ENCODE measurements around the gene TLCD1.
A peak's percentile ranks its signal among the peaks of the same experiment; 100 is the strongest.
"Not testable (repeated sequence)": the region's sequence is repeated elsewhere in the genome, so short reads cannot be mapped to it uniquely, and the experiment has no call there.

Gene TLCD1

DNA sequence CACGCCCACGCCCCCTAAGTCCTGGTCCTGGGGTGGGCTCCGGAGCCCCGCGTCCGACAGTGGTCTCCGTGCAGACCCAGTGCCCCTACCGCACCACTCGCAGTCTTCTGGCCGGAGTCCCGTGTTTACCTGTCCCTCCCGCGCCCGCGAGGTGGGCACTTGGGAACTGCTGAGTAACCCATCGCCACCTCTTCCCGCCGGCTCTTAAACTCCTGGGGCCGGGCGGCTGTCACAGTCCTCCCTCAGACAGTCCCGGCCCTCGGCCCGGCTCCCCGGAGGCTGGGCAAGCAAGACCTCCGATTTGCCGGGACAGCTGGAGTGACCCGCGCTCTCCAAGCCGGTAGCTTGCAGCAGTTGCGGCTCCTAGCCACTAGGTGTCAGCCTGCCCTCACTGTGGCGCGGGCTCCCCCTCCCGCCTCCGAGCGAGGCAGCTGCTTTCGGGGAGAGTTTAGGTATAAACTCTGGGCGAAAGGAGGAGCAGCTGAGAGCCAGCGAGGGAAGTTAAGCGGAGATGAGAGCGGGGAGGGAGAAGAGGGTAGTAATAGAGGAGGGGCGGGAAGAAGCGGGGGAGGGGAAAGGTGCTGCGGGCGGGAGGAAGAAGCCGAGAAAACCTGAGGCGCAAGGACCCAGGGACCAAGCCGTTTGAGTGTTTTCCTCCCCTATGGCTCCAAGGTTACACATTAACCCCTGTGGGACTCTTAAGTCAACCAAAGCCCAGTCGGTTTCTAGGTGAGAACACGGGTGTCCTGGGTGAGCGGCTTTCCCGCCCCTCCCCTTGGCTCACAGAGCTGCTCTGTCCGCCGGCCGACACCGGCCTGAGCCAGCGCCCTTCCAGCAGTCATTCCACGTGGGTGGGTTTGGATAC, 826 bp upstream of the TLCD1 start:
- peak; percentile 88 for DNase-seq

DNA sequence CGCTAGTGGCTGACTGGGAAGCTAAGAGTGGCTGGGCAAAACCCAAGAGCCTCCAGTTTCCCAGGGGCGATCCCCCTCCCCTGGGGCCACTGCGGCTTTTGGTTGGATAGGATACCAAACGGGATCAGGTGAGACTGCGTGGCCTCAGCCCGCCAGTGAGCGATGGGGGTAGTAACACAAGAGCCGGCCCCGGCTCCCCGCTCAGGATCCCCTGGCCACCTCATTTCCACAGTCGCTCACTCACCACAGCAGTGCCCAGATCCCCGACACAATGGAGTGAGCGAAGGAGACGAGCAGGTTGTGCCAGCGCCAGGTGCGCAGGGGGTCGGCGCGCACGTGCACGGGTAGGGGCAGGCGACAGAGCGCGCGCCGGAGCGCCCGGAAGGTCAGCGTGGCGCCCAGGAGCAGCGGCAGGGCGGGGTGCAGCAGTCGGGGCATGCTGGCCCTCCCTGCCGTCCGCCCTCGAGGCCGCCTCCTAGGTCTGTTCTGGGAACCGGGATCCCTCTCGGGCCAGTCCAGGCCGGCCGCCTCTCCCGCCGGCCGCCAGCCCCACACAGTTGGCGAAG, 290 bp downstream of the TLCD1 start:
- DNase-seq: no peak

GRCh38 chr17:28725166-28725659, 820 bp downstream of the TLCD1 start:
- no peak for DNase-seq

- DNase-seq: no peak
Observed at GRCh38 chr17:28724500-28725165, 1.4 kb downstream of the TLCD1 start.

DNA sequence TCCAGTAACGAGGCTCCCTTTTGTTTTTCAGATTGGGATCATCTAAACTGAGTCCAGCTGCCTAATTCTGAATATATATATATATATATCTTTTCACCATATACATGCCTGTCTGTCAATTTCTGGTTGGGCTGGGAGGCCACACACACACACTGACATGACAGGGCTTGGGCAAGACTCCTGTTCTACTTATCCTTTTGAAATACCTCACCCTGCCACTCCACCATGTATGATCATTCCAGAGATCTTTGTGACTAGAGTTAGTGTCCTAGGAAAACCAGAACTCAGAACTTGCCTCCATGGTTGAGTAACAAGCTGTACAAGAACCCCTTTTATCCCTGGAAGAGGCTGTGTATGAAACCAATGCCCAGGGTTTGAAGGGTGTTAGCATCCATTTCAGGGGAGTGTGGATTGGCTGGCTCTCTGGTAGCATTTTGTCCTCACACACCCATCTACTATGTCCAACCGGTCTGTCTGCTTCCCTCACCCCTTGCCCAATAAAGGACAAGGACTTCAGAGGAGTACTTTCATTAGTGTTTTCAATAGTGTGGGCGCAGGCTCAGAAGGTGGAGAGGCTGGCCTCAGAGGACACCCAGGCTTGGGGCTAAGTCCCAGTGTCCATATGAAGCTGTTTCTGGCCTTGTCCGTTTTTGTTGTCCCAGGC, 2.1 kb downstream of the TLCD1 start:
- not testable (repeated sequence) for DNase-seq

GRCh38 chr17:28723159-28723835, 2.7 kb downstream of the TLCD1 start:
- no peak for DNase-seq

DNA sequence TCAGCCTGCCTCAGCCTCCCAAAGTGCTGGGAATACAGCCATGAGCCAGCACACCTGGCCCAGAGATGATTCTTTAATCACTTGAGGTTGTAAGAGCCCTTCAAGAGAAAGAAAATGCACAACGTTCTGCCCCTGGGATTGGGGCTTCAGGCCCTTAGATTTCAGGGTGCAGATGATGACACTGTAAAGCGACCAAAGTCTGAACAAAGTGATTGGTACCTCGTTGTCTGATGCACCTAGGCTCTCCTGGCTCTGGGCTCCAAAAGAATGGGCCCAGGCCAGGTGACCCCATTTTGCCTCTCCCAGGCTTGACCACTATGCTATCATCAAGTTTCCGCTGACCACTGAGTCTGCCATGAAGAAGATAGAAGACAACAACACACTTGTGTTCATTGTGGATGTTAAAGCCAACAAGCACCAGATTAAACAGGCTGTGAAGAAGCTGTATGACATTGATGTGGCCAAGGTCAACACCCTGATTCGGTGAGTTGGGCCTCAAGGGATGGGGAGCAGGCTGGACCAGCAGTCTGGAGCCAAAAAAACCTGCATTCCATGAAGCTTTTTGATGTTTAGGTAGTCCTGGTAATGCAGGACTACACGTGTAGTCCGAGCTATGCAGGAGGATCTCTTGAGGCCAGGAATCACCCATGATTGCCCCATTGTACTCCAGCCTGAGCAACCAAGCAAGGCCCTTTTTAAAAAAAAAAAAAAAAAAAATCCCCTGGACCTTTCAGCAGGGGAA, 3.4 kb downstream of the TLCD1 start:
- DNase-seq: no peak

DNA sequence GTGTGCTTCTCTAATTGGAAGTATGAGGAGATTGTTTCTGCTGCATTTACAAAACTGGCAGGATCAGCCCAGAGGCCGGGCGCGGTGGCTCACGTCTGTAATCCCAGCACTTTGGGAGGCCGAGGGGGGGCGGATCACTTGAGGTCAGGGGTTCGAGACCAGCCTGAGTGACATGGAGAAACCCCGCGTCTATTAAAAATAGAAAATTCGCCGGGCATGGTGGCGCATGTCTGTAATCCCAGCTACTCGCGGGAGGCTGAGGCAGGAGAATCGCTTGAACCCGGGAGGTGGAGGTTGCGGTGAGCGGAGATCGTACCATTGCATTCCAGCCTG, 5.1 kb downstream of the TLCD1 start:
- not testable (repeated sequence) for DNase-seq

DNA sequence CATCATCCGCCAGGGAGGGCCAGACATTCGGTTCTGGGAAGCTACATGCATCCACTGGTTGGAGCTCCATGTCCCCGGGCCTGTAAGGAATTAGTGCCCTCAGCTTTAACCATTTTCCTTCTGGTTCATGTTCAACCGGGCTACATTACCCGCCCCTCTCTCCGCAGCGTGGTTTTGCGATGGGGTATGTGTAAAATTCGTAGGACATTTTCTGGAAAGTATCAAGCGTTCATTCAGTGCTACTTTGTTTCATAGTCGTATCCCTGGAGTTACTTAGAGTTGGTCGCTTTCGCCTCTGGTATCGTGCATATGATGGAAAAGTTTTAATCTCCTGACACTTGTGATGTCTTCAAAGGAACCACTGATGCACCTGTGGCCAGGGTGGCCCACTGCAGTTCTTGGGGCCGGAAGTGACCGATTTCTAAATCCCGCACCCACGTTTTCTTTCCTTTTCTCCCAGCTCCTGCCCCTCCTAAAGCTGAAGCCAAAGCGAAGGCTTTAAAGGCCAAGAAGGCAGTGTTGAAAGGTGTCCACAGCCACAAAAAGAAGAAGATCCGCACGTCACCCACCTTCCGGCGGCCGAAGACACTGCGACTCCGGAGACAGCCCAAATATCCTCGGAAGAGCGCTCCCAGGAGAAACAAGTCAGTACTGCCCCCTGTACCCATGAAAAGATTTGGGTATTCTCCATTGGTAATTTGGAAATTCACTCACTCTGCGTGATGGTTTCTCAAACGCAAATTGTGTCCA, 5.6 kb downstream of the TLCD1 start:
- no peak for DNase-seq

DNA sequence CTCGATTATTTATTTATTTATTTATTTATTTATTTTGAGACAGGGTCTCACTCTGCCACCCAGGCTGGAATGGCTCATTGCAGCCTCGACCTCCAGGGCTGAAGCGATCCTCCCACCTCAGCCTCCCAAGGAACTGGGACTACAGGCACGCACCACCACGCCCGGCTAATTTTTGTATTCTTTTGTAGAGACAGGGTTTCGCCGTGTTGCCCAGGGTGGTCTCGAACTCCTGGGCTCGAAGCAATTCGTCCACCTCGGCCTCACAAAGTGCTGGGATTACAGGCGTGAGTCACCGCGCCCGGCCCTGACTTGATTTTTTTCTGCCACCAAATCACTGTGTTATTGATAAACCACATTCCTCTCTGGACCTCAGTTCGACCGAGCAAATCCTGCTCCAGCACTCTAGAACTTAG, 7.0 kb downstream of the TLCD1 start:
- no peak for DNase-seq

GRCh38 chr17:28718333-28719020, 7.6 kb downstream of the TLCD1 start:
- DNase-seq: no peak

DNA sequence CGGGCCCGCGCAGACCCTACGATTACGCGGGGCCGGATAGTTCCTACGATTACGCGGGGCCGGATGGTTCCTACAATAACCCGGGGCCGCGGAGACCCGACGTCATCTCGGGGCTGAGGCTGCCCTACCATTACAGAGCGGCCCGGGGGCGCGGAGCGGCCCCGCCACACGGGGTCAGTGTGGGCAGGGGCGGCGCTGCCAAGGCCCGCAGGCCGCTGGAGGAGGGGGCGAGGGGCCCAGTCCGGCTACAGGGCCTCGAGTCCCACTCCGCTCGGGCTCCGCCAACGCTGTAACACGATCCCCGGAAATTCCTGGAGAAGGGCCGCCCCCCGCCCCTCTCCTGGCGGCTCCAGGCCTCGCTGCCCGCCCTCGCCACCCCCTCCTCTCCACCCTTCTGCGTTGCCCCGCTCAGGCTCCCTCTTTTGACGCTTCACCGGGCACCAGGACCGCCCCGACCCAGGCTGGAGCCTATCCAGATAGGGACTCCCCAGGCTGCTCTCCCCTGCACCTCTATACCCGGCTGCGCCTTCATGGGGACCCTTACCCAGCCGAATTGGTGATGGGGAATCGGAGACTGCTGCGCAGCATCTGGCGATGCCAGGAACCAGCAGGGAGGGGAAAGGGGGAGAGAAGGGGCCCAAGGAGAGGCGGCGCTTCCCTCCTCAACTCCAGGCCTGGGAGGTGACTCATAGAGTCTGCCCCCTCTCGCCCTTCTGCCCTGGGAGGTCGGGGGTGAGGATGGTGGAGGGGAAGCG, 8.3 kb downstream of the TLCD1 start, which contains the start of gene RAB34:
Gene RAB34 (minus strand): TSS at position 291 of the 755 bp plus-strand sequence. CDS start 602 bp downstream, outside the sequence.
- DNase-seq: no peak

DNA sequence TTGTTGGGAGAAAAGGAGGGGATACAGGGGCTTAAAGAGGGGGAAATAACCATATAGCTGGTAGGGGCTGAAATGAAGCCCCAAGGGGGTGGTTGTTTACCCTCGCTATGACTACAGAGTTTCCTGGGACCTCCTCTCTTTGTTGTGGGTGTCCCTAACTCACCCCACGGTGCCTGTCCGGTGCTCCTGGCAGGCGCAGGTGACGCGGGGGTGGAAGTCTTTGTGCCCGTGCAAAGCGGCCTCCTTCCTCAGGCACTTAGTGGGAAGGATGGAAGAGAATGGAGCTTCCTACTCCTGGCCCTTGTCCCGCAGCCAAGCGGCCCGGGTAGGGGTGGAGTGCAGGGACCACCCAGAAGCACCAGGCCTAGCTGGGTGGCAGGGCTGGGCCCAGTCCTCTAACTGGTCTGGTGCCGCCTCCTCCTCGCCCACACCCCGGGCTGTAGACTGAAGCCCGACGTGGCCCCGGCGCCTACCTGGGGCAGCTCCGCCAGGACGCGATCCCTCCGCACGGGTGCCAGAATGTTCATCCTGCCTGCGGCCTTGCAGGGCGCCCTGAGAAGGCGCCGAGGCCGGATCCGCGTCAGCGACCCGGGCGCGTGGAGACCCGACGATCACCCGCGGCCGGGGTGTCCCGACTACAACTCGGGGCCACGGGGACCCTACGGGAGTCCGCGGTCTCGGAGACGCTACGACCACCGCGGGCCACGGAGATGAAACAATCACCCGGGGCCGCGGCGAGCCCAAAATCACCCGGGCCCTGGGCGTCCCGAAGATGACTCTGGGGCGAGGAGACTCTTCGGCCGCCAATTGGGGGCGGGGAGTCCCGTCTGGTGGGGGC, 9.1 kb downstream of the TLCD1 start:
- no peak for DNase-seq

DNA sequence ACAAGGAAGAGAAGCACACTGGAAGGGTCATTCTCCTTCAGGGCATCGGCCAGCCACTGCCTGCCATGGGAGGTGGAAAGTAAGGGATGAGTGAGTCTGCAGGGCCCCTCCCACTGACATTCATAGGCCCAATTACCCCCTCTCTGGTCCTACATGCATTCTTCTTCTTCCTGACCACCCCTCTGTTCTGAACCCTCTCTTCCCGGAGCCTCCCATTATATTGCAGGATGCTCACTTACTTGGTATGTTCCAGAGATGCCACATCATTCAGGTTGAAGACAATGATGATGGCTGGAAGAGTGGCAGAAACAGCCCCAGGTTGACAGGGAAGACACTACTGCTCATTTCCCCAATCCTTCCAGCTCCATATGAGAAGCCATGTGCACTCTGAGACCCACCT, 10.8 kb downstream of the TLCD1 start:
- no peak for DNase-seq

DNA sequence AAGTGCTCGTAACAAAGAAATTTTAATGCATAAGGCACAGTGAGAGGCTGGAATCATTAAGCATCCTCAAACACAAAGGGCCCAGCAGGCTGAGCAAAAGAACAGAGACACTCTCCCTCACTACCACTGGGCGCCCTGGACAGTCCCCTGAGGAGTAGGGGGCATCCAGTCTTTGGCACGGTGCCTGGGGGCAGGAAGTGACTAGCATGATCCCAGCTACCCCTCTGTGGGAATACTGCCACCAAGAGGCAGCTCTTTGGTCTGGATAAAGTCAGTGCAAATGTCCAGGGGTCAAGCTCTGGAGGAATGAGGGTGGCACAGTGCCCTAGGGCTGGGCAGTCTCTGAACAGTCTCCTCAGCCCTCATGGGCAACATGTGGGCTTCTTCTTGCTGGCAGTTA, 11.8 kb downstream of the TLCD1 start:
- no peak for DNase-seq

DNA sequence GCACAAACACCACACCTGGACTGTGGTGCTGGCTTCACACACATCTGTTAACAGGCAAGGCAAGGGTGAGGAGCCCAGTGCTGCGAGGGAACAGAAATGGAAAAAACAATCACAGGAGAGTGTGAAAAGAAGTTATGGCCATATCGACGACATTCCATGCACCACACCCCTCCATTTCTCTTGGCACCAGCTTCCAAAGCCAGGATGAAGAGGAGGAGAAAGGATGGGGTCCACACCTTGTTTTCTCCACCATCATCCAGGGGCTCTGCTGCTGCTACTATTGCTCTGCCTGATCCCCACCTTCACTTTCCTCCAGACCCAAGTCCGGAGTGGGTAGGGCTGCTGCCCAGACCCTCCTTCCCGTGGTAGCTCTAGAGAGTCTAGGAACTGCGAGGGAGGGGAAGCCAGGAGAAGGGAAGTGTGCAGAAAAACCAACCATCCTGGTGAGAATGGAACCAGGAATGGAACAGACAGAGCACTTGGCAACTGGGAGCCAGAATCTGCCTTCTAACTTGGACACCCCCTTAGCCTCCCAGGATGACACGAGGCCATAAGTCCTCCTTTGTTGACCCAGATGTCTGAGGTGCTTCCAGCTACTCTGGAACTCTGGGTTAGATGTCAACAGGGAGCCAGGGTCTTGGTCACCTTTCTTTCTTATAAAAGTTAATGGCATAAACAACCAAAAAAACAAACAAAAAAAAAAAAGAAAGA, 13.2 kb downstream of the TLCD1 start:
- no peak for DNase-seq

DNA sequence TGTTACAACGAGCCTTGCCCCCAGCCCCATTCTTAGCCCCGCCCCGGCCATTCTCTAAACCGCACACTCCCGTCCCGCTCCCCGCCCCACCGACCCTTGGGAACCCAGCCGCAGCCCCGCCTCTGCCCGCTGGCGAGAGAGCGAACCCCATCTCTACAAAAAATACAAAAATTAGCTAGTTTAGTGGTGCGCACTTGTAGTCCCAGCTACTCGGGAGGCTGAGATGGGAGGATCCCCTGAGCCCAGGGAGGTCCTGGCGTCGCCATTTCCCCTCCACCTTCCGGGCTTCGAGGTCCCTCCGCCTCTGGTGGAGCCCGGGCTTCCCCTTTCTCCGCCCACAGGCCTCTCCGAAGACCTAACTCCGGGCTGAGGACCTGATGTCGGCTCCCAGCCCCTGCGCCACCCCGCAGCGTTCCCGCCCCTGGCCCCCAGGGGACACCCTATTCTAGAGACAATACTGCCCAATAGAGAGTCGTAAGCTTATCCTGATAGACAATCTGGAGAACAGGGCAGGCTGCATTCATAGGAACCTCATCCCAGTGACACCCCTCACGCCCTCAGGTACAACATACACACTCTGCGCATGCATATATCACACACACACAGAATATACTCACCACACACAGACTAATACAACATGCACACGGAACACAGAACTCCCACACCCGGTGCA, 13.9 kb downstream of the TLCD1 start:
- peak; percentile 55 for DNase-seq

GRCh38 chr17:28711723-28712031, 14.4 kb downstream of the TLCD1 start, which contains the start of gene PROCA1:
TSS of gene PROCA1 (minus strand) at chr17:28711888. CDS start at chr17:28711660, 228 bp downstream.
- no peak for DNase-seq

All from activated effector memory CD4-positive, alpha-beta T cell treated with Interleukin-2 at 50 U/mL for 16 hours (primary cell).